ENCODE measurements around the gene SNX17. TPM values are rescaled to one million over a fixed set of nuclear protein-coding genes. Genes with fewer than 3 reads are reported as not detected.

Gene SNX17
- total and polyA plus RNA-seq, 2 donors (not counting 3 experiments of a cell fraction or from before 2014, with no cell fraction given) = 103 to 130 TPM

DNA sequence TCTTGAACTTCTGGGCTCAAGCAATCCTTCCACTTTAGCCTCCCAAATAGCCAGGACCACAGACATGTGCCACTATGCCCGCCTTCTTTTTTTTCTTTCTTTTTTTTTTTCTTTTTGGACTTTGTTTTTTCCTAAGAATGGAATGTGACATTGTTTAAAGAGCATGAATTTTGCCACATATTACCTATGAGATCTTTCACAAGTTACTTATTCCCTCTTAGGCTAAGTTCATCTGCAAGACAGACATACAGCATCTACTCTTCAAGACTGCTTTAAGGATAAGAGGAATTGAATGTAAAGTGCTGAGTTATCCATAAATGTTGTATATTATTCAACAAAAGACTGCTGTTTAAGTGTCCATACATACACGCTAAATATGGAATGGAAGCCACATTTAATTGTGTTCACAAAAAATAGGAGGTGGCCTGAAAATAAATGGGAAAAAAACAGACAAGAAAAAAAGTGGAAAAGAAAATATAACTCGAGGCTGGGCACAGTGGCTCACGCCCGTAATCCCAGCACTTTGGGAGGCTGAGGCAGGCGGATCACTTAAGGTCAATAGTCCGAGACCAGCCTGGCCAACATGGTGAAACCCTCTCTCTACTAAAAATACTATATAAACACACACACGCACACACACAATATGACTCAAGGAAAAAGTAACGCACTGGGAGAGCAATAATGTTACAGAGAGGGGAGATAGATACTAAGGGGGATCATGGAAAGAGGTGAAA, 42.2 kb downstream of the SNX17 start:
- ChIA-PET CTCF (no interaction called here), POLR2A (interaction anchor here (0.7 kb wide), 1 partner anchor 38 kb away, joined by 3 read pairs; no protein-coding TSS in a partner anchor)
- H3K9me1 ChIP-seq (replicated peaks; ENCODE audit: control insufficient read depth, extremely low read depth, insufficient read depth, low read length) = no peaks in the 10 kb centered on the region
- H3K36me3 ChIP-seq (ENCODE audit: control insufficient read depth in 2 of 2, extremely low read depth in 1 of 2, insufficient read depth in 2 of 2, low read length in 2 of 2) = peaks cover 0 to under 1% of the 10 kb centered on the region in 2 experiments
- no peaks in the 10 kb centered on the region for H3K9me3 ChIP-seq (replicated peaks; ENCODE audit: control insufficient read depth, insufficient read depth, low read length)
- no peak overlapping the region for H3K27ac ChIP-seq (ENCODE audit: insufficient read depth, low read depth, low read length)
- H3K4me3 ChIP-seq (replicated peaks in 1 of 3; ENCODE audit: insufficient read depth in 1 of 3, low read depth in 1 of 3, low read length in 3 of 3) = no peak overlapping the region
- no peak for DNase-seq (ENCODE audit: low read depth, low spot score)
- peaks cover 17% of the 10 kb centered on the region for H3K79me2 ChIP-seq (ENCODE audit: control insufficient read depth, insufficient read depth, low read length)
- TF ChIP-seq POLR2A (IDR thresholded peaks at IDR 0.05; ENCODE audit: low read depth, low read length) (no peak), EZH2 (IDR thresholded peaks at IDR 0.05; ENCODE audit: borderline replicate concordance, low read depth, low read length, severe bottlenecking) (no peak)
- TF ChIP-seq, protein P1, sequence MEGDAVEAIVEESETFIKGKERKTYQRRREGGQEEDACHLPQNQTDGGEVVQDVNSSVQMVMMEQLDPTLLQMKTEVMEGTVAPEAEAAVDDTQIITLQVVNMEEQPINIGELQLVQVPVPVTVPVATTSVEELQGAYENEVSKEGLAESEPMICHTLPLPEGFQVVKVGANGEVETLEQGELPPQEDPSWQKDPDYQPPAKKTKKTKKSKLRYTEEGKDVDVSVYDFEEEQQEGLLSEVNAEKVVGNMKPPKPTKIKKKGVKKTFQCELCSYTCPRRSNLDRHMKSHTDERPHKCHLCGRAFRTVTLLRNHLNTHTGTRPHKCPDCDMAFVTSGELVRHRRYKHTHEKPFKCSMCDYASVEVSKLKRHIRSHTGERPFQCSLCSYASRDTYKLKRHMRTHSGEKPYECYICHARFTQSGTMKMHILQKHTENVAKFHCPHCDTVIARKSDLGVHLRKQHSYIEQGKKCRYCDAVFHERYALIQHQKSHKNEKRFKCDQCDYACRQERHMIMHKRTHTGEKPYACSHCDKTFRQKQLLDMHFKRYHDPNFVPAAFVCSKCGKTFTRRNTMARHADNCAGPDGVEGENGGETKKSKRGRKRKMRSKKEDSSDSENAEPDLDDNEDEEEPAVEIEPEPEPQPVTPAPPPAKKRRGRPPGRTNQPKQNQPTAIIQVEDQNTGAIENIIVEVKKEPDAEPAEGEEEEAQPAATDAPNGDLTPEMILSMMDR (IDR thresholded peaks at IDR 0.05; ENCODE audit: extremely low read depth in 1 of 2, insufficient read depth in 1 of 2, low read depth in 1 of 2, low read length in 2 of 2) = no peak
- no peak overlapping the region for H3K4me2 ChIP-seq (ENCODE audit: insufficient read depth, low read length)
- intact Hi-C loops (cut with micrococcal nuclease) = no loop called here
- no peak overlapping the region for H2AFZ ChIP-seq (ENCODE audit: low read depth, low read length)
- no peak for FAIRE-seq
- H3K4me1 ChIP-seq (ENCODE audit: control insufficient read depth, extremely low read depth, insufficient read depth, low read length) = peaks cover 13% of the 10 kb centered on the region
- no peak overlapping the region for H3K9ac ChIP-seq (replicated peaks; ENCODE audit: extremely low read depth, insufficient read depth, low read length)
- peaks cover 1 to 5% of the 10 kb centered on the region in 2 experiments for H3K27me3 ChIP-seq (ENCODE audit: control insufficient read depth in 2 of 2, insufficient read depth in 2 of 2, low read length in 2 of 2)
- no TSS peak for BruUV-seq (replicated peaks)
- dilution Hi-C loops (cut with MboI; ENCODE audit: extremely low pct_ligation_motif_present, low sequenced_read_pairs) = no loop called here
- no peaks in the 10 kb centered on the region for H4K20me1 ChIP-seq (replicated peaks; ENCODE audit: control insufficient read depth, extremely low read depth, insufficient read depth, low read length)

DNA sequence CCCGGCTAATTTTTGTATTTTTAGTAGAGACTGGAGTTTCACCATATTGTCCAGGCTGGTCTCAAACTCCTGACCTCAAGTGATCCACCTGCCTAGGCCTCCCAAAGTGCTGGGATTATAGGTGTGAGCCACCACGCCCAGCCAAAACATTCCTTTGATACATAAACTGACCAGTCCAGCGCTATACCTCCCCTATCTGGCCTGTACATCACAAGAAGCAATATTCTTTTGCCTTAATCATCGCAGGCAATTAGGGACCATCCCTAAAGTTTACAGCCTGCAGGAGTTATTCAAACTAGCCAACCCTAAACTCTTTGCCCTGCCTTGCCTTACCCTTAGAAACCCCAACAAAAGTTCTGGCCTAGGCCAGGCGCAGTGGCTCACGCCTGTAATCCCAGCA, 45.7 kb downstream of the SNX17 start:
- no TSS peak for BruUV-seq (replicated peaks)
- FAIRE-seq (no peak), DNase-seq (ENCODE audit: low read depth, low spot score) (no peak)
- Histone ChIP-seq H3K9me3 (replicated peaks; ENCODE audit: control insufficient read depth, insufficient read depth, low read length) (no peaks in the 10 kb centered on the region), H2AFZ (ENCODE audit: low read depth, low read length) (no peak overlapping the region), H3K4me2 (ENCODE audit: insufficient read depth, low read length) (no peak overlapping the region), H3K9ac (replicated peaks; ENCODE audit: extremely low read depth, insufficient read depth, low read length) (no peak overlapping the region), H4K20me1 (replicated peaks; ENCODE audit: control insufficient read depth, extremely low read depth, insufficient read depth, low read length) (no peaks in the 10 kb centered on the region), H3K27ac (ENCODE audit: insufficient read depth, low read depth, low read length) (no peak overlapping the region), H3K79me2 (ENCODE audit: control insufficient read depth, insufficient read depth, low read length) (no peaks in the 10 kb centered on the region), H3K9me1 (replicated peaks; ENCODE audit: control insufficient read depth, extremely low read depth, insufficient read depth, low read length) (no peaks in the 10 kb centered on the region), H3K27me3 (ENCODE audit: control insufficient read depth in 2 of 2, insufficient read depth in 2 of 2, low read length in 2 of 2) (peaks cover 1 to 5% of the 10 kb centered on the region in 2 experiments), H3K4me3 (replicated peaks in 1 of 3; ENCODE audit: insufficient read depth in 1 of 3, low read depth in 1 of 3, low read length in 3 of 3) (no peak overlapping the region), H3K4me1 (ENCODE audit: control insufficient read depth, extremely low read depth, insufficient read depth, low read length) (no peaks in the 10 kb centered on the region), H3K36me3 (ENCODE audit: control insufficient read depth in 2 of 2, extremely low read depth in 1 of 2, insufficient read depth in 2 of 2, low read length in 2 of 2) (no peaks in the 10 kb centered on the region)
- ChIA-PET CTCF (no interaction called here), POLR2A (no interaction called here)
- intact Hi-C loops (cut with micrococcal nuclease) = no loop called here
- no peak for TF ChIP-seq GATA2 (IDR thresholded peaks at IDR 0.05; ENCODE audit: insufficient read depth, insufficient read length, low read depth, low read length)
- TF ChIP-seq POLR2AphosphoS5 (IDR thresholded peaks at IDR 0.05; ENCODE audit: insufficient read depth, low read depth, low read length) = no peak
- TF ChIP-seq FOS (IDR thresholded peaks at IDR 0.05; ENCODE audit: borderline replicate concordance, insufficient read depth, low read length) = no peak
- dilution Hi-C loops (cut with MboI; ENCODE audit: extremely low pct_ligation_motif_present, low sequenced_read_pairs) = no loop called here
